ENCODE measurements around the gene TMEM253. TPM values are rescaled to one million over a fixed set of nuclear protein-coding genes. Genes with fewer than 3 reads are reported as not detected.
A peak's percentile ranks its signal among the peaks of the same experiment; 100 is the strongest.

Gene TMEM253
- total RNA-seq, 6 experiments from 2014 or later: 0.18 to 0.35 TPM; not detected in 4

GRCh38 chr14:21086908-21087293 is 14.0 kb upstream of the TMEM253 start:
- H3K27ac Mint-ChIP-seq: peak overlapping the region; percentile 99

DNA sequence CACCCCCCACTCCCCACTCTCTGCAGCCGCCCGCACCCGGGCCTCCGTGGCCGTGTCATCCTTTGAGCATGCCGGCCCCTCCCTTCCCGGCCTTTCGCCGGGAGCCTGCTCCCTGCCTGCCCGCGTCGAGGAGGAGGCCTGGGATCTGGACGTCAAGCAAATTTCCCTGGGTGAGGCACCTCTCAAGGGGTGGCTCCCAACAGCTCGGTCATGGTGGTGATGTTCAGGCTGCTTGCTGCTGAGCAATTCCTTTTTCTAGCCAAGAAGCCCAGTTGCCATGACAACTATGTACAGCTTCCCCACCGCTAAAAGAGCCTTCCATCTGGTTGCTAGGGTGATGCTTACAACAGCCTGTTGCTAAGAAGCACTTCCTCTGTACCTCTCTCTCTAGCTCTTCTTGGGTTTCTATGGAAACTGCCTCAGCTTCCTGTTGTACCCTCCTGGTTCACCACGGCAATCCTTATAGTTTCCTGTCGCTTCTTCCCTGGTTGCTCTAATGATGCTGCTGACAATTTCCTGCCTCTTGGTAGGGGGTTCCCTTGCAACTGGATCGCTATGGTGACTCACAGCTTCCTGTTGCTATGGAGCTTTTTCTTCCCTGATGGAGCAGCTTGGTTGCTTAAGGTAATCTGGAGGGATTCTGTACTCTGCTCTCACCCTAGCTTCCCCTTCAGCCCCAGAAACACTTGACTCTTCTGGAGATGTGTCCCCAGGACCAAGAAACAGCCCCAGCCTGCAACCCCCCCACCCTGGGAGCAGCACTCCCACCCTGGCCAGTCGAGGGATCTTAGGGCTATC is 13.4 kb upstream of the TMEM253 start:
- TF ChIP-seq, protein P1, sequence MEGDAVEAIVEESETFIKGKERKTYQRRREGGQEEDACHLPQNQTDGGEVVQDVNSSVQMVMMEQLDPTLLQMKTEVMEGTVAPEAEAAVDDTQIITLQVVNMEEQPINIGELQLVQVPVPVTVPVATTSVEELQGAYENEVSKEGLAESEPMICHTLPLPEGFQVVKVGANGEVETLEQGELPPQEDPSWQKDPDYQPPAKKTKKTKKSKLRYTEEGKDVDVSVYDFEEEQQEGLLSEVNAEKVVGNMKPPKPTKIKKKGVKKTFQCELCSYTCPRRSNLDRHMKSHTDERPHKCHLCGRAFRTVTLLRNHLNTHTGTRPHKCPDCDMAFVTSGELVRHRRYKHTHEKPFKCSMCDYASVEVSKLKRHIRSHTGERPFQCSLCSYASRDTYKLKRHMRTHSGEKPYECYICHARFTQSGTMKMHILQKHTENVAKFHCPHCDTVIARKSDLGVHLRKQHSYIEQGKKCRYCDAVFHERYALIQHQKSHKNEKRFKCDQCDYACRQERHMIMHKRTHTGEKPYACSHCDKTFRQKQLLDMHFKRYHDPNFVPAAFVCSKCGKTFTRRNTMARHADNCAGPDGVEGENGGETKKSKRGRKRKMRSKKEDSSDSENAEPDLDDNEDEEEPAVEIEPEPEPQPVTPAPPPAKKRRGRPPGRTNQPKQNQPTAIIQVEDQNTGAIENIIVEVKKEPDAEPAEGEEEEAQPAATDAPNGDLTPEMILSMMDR (IDR thresholded peaks at IDR 0.05): no peak
- Mint-ChIP-seq H3K4me1 (ENCODE audit: low read depth) (peaks cover 57% of the 10 kb centered on the region), H3K4me3 (peak overlapping the region; percentile 41), H3K9me3 (no peaks in the 10 kb centered on the region), H3K36me3 (ENCODE audit: low read depth) (peaks cover 31% of the 10 kb centered on the region), H3K27me3 (ENCODE audit: insufficient read depth) (peaks cover 11% of the 10 kb centered on the region), H3K27ac (peak overlapping the region; percentile 99)
- peak; percentile 98 for DNase-seq

More at GRCh38 chr14:21086908-21087293, 14.0 kb upstream of the TMEM253 start:
- TF ChIP-seq, protein P1 (IDR thresholded peaks at IDR 0.05): no peak
- no peaks in the 10 kb centered on the region for H3K9me3 Mint-ChIP-seq
- H3K27me3 Mint-ChIP-seq (ENCODE audit: insufficient read depth): peaks cover 9% of the 10 kb centered on the region
- DNase-seq: no peak
- peak overlapping the region; percentile 24 for H3K4me3 Mint-ChIP-seq
- H3K4me1 Mint-ChIP-seq (ENCODE audit: low read depth): peaks cover 57% of the 10 kb centered on the region
- H3K36me3 Mint-ChIP-seq (ENCODE audit: low read depth): peaks cover 31% of the 10 kb centered on the region

DNA sequence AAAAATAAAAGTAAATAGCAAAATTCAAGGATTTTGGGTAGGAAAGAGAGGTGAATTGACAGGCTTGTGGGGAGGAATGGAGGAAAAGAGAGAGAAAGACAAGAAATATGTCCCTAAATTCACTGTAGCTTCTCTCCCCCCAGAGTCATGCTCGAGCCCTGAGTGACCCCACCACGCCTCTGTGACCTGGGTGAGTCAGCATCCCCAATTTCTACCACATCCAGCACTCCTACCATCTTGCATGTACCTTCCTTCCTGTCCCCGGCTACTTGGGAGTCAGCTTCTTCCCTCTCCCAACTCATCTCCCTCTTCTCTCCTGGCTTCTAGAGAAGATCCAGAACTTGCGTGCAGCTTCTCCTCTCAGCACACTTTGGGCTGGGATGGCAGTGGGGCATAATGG is 12.2 kb upstream of the TMEM253 start:
- peaks cover 57% of the 10 kb centered on the region for H3K4me1 Mint-ChIP-seq (ENCODE audit: low read depth)
- TF ChIP-seq, protein P1 (IDR thresholded peaks at IDR 0.05): no peak
- no peak for DNase-seq
- H3K27me3 Mint-ChIP-seq (ENCODE audit: insufficient read depth): peaks cover 14% of the 10 kb centered on the region
- H3K36me3 Mint-ChIP-seq (ENCODE audit: low read depth): peaks cover 31% of the 10 kb centered on the region
- H3K27ac Mint-ChIP-seq: peak overlapping the region; percentile 99
- H3K9me3 Mint-ChIP-seq: no peaks in the 10 kb centered on the region
- H3K4me3 Mint-ChIP-seq: no peak overlapping the region

GRCh38 chr14:21089271-21089670 is 11.6 kb upstream of the TMEM253 start:
- TF ChIP-seq, protein P1 (IDR thresholded peaks at IDR 0.05): no peak
- Mint-ChIP-seq H3K9me3 (no peaks in the 10 kb centered on the region), H3K4me1 (ENCODE audit: low read depth) (peaks cover 52% of the 10 kb centered on the region), H3K4me3 (no peak overlapping the region), H3K27me3 (ENCODE audit: insufficient read depth) (peaks cover 14% of the 10 kb centered on the region), H3K36me3 (ENCODE audit: low read depth) (peaks cover 28% of the 10 kb centered on the region), H3K27ac (peak overlapping the region; percentile 99)
- DNase-seq: no peak

DNA sequence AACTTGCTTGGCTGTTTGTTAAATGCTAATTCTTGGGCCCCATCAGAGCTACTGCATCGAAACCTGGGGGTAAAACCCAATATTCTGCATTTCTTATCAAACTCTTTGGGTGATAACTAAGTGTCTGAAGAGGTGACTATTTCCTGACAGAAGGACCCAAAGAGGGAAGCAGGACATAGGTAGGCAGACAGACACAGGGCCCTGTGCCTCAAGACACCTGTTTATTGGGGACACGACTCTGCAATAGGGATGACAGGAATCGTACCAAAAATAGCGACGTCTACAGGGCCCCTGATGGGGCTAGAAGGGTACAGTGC is 11.0 kb upstream of the TMEM253 start:
- Mint-ChIP-seq H3K9me3 (no peaks in the 10 kb centered on the region), H3K36me3 (ENCODE audit: low read depth) (peaks cover 22% of the 10 kb centered on the region), H3K27ac (peak overlapping the region; percentile 99; the same call in 1 of the 2 replicates), H3K27me3 (ENCODE audit: insufficient read depth) (peaks cover 14% of the 10 kb centered on the region), H3K4me3 (no peak overlapping the region), H3K4me1 (ENCODE audit: low read depth) (peaks cover 47% of the 10 kb centered on the region)
- TF ChIP-seq, protein P1 (IDR thresholded peaks at IDR 0.05): no peak
- no peak for DNase-seq

All from HFFc6 (cell line).